HG02763 (cell line): ENCODE measurements around the gene CHRNA1.
"Not testable (repeated sequence)": the region's sequence is repeated elsewhere in the genome, so short reads cannot be mapped to it uniquely, and the experiment has no call there.

Experiments
- ATAC-seq: cut with Tn5 transposase; IDR thresholded peaks from one replicate; pipeline ENCODE4 v1.9.1; 2021; ENCODE audit warnings: mild to moderate bottlenecking, moderate library complexity; ENCODE audit not compliant: unreplicated experiment

CHRNA1 gene

DNA sequence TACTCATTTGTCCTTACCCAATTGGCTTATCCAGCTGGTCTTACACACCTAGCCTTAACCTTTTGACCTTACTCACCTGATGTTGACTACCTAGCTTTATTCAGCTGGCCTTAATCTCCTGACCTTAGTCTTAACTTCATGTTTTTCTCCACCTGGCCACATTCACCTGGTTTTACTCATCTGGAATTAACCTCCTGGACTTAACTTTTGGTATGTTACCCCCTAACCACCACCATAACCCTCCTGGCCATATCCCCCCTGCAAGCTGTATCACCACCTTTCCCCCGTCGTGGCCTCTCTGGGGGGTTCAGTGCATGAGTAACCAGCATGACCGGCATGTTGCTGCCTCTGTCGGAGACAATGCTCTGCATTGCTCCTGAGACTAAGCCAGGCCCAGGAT is 45.7 kb downstream of the CHRNA1 start:
- ATAC-seq, result no peak

GRCh38 chr2:174717916-174718315 is 46.4 kb downstream of the CHRNA1 start:
- ATAC-seq, result no peak

DNA sequence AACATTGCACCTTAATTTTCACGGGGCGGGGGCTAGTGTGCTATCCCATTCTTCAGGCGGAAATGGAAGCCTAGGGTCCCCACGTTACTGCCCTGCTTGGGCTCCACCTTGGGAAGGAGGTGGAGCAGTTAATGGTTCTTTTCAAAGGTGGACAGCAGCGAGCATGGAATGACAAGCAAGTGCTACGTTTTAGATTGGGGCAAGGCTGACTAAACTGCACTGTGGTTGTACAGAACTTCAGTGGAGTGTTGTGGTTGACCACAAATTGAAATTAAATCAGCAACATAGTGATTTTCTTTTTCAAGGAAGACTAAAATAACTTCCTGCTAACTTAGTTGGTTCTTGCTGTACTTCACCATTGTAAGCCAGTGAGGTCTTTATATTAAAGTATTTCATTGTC is 47.0 kb downstream of the CHRNA1 start:
- no peak for ATAC-seq

GRCh38 chr2:174716785-174717184 is 47.5 kb downstream of the CHRNA1 start:
- no peak for ATAC-seq

DNA sequence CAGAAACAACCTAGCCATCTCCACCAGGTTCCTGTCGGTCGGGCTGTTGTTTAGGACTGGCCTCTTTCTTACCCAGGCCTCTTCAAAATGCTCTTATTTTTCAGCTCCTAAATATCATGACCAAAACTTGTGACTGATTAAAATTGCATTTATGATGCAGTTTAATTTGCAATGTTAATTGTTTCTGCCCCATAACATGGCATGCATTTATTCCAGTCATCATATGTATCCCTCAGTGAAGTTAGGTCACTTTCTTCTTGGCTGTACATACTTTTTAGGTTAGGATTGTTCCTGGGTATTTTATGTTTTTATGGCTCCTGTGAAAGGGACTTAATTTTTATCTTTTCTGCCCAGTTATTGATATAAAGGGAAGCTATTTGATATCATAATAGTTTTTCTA is 50.6 kb downstream of the CHRNA1 start:
- no peak for ATAC-seq

DNA sequence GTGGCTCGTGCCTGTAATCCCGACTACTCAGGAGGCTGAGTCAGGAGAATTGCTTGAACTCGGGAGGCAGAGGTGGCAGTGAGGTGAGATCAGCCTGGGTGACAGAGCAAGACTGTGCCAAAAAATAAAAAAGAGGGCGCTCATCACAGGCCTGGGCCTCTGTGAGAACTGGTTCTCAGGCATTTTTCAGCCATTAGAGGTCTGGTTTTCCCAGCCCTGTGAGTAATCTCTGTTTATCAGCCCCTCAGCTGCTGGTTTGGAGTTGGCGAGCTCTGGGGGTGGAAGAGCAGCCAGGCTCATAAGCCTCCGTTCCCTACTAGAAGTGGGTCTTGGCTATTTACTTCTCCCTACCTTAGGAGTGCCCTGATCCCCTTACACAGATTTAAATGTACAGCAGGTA is 53.1 kb downstream of the CHRNA1 start:
- ATAC-seq, result no peak

GRCh38 chr2:174709416-174710004 is 54.8 kb downstream of the CHRNA1 start:
- ATAC-seq, result not testable (repeated sequence)

DNA sequence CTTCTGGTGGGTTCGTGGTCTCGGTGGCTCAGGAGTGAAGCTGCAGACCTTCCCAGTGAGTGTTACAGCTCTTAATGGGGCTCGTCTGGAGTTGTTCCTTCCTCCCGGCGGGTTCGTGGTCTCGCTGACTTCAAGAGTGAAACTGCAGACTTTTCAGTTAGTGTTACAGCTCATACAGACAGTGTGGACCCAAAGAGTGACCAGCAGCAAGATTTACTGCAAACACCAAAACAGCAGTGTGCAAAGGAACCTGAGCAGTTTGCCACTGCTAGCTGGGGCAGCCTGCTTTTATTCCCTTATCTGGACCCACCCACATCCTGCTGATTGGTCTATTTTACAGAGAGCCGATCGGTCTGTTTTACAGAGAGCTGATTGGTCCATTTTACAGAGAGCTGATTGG is 55.6 kb downstream of the CHRNA1 start:
- no peak for ATAC-seq

GRCh38 chr2:174705321-174705720 is 59.0 kb downstream of the CHRNA1 start:
- no peak for ATAC-seq

DNA sequence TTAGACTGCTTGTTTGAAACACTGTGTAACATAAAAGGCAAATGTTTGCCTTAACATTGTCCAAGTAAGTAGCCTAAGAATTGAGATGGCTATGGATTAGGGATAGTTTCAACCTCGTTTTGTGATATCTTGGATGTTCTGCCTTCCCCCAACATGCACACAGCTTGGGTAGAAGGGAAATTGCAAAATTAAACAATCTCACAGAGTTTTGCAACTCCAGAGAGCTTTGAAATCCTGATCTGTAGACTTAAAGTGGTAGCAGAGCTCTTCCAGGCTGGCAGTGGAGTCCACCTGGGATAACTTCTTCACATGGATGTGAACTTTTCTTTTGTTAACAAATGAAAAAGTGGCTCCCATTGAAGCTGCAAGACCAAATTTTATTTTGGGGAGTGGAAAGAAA is 59.6 kb downstream of the CHRNA1 start:
- ATAC-seq, result no peak

- ATAC-seq, result no peak
These were observed 60.2 kb downstream of the CHRNA1 start for GRCh38 chr2:174704061-174704460.

GRCh38 chr2:174703430-174703829 is 60.8 kb downstream of the CHRNA1 start:
- no peak for ATAC-seq

DNA sequence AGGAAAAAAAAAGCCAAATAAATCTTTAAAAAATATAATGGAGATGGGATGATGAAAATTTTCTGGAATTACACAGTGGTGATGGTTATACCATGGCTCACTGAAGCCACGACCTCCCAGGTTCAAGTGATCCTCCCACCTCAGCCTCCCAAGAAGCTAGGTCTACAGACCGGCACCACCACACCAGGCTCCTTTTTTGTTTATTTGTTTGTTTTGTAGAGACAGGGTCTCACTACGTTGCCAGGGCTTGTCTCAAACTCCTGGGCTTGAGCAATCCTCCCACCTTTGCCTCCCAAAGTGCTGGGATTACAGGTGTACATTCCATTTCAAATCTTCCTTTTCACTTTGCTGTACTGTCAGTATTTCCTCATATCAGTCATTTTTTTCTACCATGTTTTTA is 61.7 kb downstream of the CHRNA1 start:
- ATAC-seq, result no peak

DNA sequence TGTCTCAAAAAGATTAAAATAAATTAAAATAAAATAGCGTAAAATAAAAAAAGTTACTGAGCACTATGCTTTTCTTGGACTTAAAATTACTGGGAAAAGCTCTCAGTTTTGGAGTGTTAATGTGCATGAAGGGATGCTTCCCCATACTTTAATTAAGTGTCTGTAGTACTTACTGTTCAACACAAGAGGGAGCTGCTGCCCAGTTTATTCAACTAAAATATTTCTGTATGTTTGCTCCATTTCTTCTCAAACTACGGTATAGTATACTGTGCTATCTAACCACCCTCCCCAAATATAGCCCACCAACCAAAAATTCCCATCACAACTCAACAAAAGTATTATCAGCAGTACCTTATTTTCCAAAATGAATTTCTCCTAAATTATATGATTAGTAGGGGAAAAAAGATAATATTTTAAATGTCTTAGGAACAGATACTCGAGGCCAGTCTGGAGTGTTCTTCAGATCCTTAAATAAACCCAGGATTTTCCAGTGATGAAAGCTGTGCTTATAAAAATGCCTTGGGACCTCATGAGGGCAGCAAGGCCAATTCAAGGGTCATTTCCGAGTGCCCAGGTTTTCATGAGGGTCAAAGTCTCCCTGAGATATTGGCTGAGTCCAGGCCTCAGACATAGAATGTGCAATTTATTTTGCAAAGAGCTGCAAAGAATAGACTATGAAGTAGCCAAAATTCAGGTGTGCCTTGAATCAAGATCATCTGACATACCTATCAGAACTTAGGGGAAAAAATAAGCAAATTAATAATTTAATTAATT is 64.1 kb downstream of the CHRNA1 start:
- no peak for ATAC-seq
